H9 (cell line): Measurements from ENCODE around the gene CSNK1G1. TPM values are rescaled to one million over a fixed set of nuclear protein-coding genes. Genes with fewer than 3 reads are reported as not detected.

Source experiments
- DNase-seq: peaks from one replicate; pipeline ENCODE4 v3.0.0-alpha.2; 2017
- H2AFZ ChIP-seq: one replicate; pipeline ENCODE4 v1.6.1; 2013; ENCODE audit warnings: mild to moderate bottlenecking, low read length, control low read depth, moderate library complexity
- H2AK5ac ChIP-seq: 2 replicates; pipeline ENCODE4 v1.6.1; 2013; ENCODE audit warnings: low read length, control low read depth, mixed read lengths; ENCODE audit not compliant: insufficient read length
- H2BK120ac ChIP-seq: one replicate; pipeline ENCODE4 v1.6.1; 2013; ENCODE audit warnings: low read depth, mild to moderate bottlenecking, low read length, control low read depth, inconsistent platforms; ENCODE audit not compliant: poor library complexity, severe bottlenecking
- H2BK12ac ChIP-seq: 2 replicates; pipeline ENCODE4 v1.6.1; 2013; ENCODE audit warnings: low read length, control low read depth, mixed read lengths, low read depth; ENCODE audit not compliant: insufficient read length
- H2BK15ac ChIP-seq: 2 replicates; pipeline ENCODE4 v1.6.1; 2013; ENCODE audit warnings: low read depth, low read length, control low read depth
- H2BK20ac ChIP-seq: one replicate; pipeline ENCODE4 v1.6.1; 2013; ENCODE audit warnings: low read depth, mild to moderate bottlenecking, low read length, control low read depth, inconsistent platforms; ENCODE audit not compliant: poor library complexity, severe bottlenecking
- H2BK5ac ChIP-seq: 2 replicates; pipeline ENCODE4 v1.6.1; 2013; ENCODE audit warnings: low read length, control low read depth, mixed read lengths; ENCODE audit not compliant: insufficient read length
- H3K14ac ChIP-seq: 2 replicates; pipeline ENCODE4 v1.6.1; 2013; ENCODE audit warnings: low read length, control low read depth; ENCODE audit not compliant: insufficient read depth
- H3K18ac ChIP-seq: 2 replicates; pipeline ENCODE4 v1.6.1; 2013; ENCODE audit warnings: low read depth, mild to moderate bottlenecking, mixed read lengths, low read length, control low read depth; ENCODE audit not compliant: insufficient read length
- H3K23ac ChIP-seq: 2 replicates; pipeline ENCODE4 v1.6.1; 2013; ENCODE audit warnings: low read length, control low read depth, mixed read lengths, low read depth; ENCODE audit not compliant: insufficient read length
- H3K23me2 ChIP-seq: 2 replicates; pipeline ENCODE4 v1.6.1; 2013; ENCODE audit warnings: low read depth, mild to moderate bottlenecking, mixed read lengths, low read length, control low read depth; ENCODE audit not compliant: insufficient read length, poor library complexity, severe bottlenecking
- H3K27ac ChIP-seq: 2 replicates; pipeline ENCODE4 v1.5.1; 2013; ENCODE audit warnings: low read length, control low read depth, mixed read lengths, low read depth; ENCODE audit not compliant: insufficient read length
- H3K27me3 ChIP-seq: 2 replicates; pipeline ENCODE4 v1.6.1; 2013; ENCODE audit warnings: low read length, control low read depth, inconsistent platforms; ENCODE audit not compliant: insufficient read depth
- H3K4ac ChIP-seq: 2 replicates; pipeline ENCODE4 v1.6.1; 2013; ENCODE audit warnings: low read depth, mild to moderate bottlenecking, control low read depth, inconsistent platforms, low read length, moderate library complexity
- H3K4me1 ChIP-seq: 2 replicates; pipeline ENCODE4 v1.6.1; 2013; ENCODE audit warnings: low read length, control low read depth, inconsistent platforms; ENCODE audit not compliant: insufficient read depth
- H3K4me2 ChIP-seq: 2 replicates; pipeline ENCODE4 v1.6.1; 2013; ENCODE audit warnings: low read length, control low read depth, mixed read lengths; ENCODE audit not compliant: insufficient read length, insufficient read depth
- H3K56ac ChIP-seq: 2 replicates; pipeline ENCODE4 v1.6.1; 2013; ENCODE audit warnings: low read depth, mild to moderate bottlenecking, mixed read lengths, low read length, control low read depth; ENCODE audit not compliant: insufficient read length
- H3K79me1 ChIP-seq: 2 replicates; pipeline ENCODE4 v1.6.1; 2013; ENCODE audit warnings: low read depth, mild to moderate bottlenecking, moderate library complexity, low read length, control low read depth, inconsistent platforms; ENCODE audit not compliant: insufficient read depth, poor library complexity, severe bottlenecking
- H3K79me2 ChIP-seq: 2 replicates; pipeline ENCODE4 v1.6.1; 2013; ENCODE audit warnings: low read length, control low read depth, inconsistent platforms; ENCODE audit not compliant: insufficient read depth
- H3K9ac ChIP-seq: 2 replicates; pipeline ENCODE4 v1.6.1; 2013; ENCODE audit warnings: low read length, control low read depth, mixed read lengths; ENCODE audit not compliant: insufficient read length; ENCODE audit errors: extremely low read depth
- H3K9me3 ChIP-seq: one replicate; pipeline ENCODE4 v1.6.1; 2013; ENCODE audit warnings: low read depth, low read length, inconsistent platforms; ENCODE audit not compliant: control insufficient read depth
- H3T11ph ChIP-seq: one replicate; pipeline ENCODE4 v1.6.1; 2013; ENCODE audit warnings: mild to moderate bottlenecking, low read length, control low read depth, inconsistent platforms
- H4K20me1 ChIP-seq: one replicate; pipeline ENCODE4 v1.6.1; 2013; ENCODE audit not compliant: control insufficient read depth, insufficient read length, insufficient read depth
- H4K5ac ChIP-seq: 2 replicates; pipeline ENCODE4 v1.6.1; 2013; ENCODE audit warnings: low read depth, mild to moderate bottlenecking, mixed read lengths, low read length, control low read depth; ENCODE audit not compliant: insufficient read length
- H4K8ac ChIP-seq: replicated peaks from 2 replicates; pipeline ENCODE4 v1.6.1; 2013; ENCODE audit warnings: low read length, control low read depth, mixed read lengths, low read depth; ENCODE audit not compliant: insufficient read length
- H4K91ac ChIP-seq: 2 replicates; pipeline ENCODE4 v1.6.1; 2013; ENCODE audit warnings: low read depth, mild to moderate bottlenecking, moderate library complexity, mixed read lengths, low read length, control low read depth; ENCODE audit not compliant: insufficient read length
- H3K27ac Mint-ChIP-seq, 3 experiments: 2 replicates in 2 of 3; 3 replicates in 1 of 3; pipeline ENCODE4 v1.8.0; 2020 to 2021; ENCODE audit warnings: mixed read lengths in 3 of 3, mild to moderate bottlenecking in 1 of 3, moderate library complexity in 1 of 3
- H3K27me3 Mint-ChIP-seq: 2 replicates; pipeline ENCODE4 v1.8.0; 2021; ENCODE audit warnings: low read depth, mild to moderate bottlenecking, moderate library complexity, mixed read lengths
- H3K36me3 Mint-ChIP-seq, 3 experiments: 2 replicates in 2 of 3; 3 replicates in 1 of 3; pipeline ENCODE4 v1.8.0; 2020 to 2021; ENCODE audit warnings: low read depth in 3 of 3, mixed read lengths in 3 of 3; ENCODE audit not compliant: insufficient read depth in 1 of 3
- H3K4me1 Mint-ChIP-seq, 2 experiments: 2 replicates each; pipeline ENCODE4 v1.8.0; 2020; ENCODE audit warnings: mixed read lengths in 2 of 2
- H3K4me3 Mint-ChIP-seq, 2 experiments: 2 replicates in 1 of 2; 3 replicates in 1 of 2; pipeline ENCODE4 v1.8.0; 2020 to 2021; ENCODE audit warnings: mild to moderate bottlenecking in 2 of 2, mixed read lengths in 2 of 2, moderate library complexity in 1 of 2
- H3K9me3 Mint-ChIP-seq, 2 experiments: 2 replicates in 1 of 2; 3 replicates in 1 of 2; pipeline ENCODE4 v1.8.0; 2020; ENCODE audit warnings: mild to moderate bottlenecking in 2 of 2, mixed read lengths in 2 of 2, moderate library complexity in 1 of 2
- WGBS: extraction: QIAGEN DNeasy Blood & Tissue Kit; methylation state at CpG from one replicate; pipeline ENCODE4 v1.1.7; 2013; ENCODE audit warnings: missing lambda C conversion rate, low lambda C conversion rate, mixed read lengths; ENCODE audit not compliant: insufficient read length; ENCODE audit errors: extremely low coverage; 5-methylcytosine and 5-hydroxymethylcytosine counted together
- total RNA-seq: library from RNA; stranded (reverse); gene quantifications from 2 replicates; pipeline ENCODE4 v1.2.1, GENCODE V29; 2021
- TF ChIP-seq, protein P1 (sequence below): fragments of 200-600 bp; sonication (generic); conservative IDR thresholded peaks from 3 replicates; pipeline ENCODE4 v1.8.0; 2021; ENCODE audit warnings: antibody characterized with exemption, mild to moderate bottlenecking

Gene CSNK1G1
- total RNA-seq, 1 experiment from 2014 or later, result 17.1 TPM

DNA sequence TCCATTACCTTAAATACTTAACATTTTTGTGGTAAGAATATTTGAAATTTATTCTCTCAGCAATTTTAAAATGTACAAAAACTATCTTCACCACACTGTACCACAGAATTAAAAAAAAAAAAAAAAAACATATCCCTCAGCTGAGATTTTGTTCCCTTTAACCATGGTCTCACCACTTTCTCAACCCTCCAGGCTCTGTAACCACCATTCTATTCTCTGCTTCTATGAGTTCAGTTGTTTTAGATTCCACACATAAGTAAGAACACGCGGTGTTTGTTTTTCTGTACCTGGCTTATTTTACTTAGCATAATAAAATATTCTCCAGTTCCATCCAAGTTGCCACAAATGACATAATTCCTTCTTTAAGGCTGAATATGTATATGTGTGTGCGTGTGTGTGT, 41.5 kb downstream of the CSNK1G1 start:
- Histone ChIP-seq H3K9me3 (no peaks in the 10 kb centered on the region), H2AFZ (no peak overlapping the region), H2AK5ac (no peak overlapping the region), H4K5ac (no peak overlapping the region), H3K79me2 (no peaks in the 10 kb centered on the region), H3K23ac (no peak overlapping the region), H3K23me2 (no peaks in the 10 kb centered on the region), H2BK120ac (no peak overlapping the region), H3K4ac (no peak overlapping the region), H2BK15ac (no peak overlapping the region), H4K91ac (no peak overlapping the region), H2BK20ac (no peak overlapping the region), H3K9ac (no peak overlapping the region), H3K4me2 (no peak overlapping the region), H3K27me3 (no peaks in the 10 kb centered on the region), H3K4me1 (no peaks in the 10 kb centered on the region), H2BK12ac (no peak overlapping the region), H3K79me1 (no peaks in the 10 kb centered on the region), H3K14ac (no peak overlapping the region), H4K8ac (no peak overlapping the region), H2BK5ac (no peak overlapping the region), H3K56ac (no peak overlapping the region), H4K20me1 (no peaks in the 10 kb centered on the region), H3K18ac (no peak overlapping the region), H3K27ac (no peak overlapping the region), H3T11ph (no peak overlapping the region)
- H3K36me3 Mint-ChIP-seq, result no peaks in the 10 kb centered on the region
- TF ChIP-seq, protein P1, sequence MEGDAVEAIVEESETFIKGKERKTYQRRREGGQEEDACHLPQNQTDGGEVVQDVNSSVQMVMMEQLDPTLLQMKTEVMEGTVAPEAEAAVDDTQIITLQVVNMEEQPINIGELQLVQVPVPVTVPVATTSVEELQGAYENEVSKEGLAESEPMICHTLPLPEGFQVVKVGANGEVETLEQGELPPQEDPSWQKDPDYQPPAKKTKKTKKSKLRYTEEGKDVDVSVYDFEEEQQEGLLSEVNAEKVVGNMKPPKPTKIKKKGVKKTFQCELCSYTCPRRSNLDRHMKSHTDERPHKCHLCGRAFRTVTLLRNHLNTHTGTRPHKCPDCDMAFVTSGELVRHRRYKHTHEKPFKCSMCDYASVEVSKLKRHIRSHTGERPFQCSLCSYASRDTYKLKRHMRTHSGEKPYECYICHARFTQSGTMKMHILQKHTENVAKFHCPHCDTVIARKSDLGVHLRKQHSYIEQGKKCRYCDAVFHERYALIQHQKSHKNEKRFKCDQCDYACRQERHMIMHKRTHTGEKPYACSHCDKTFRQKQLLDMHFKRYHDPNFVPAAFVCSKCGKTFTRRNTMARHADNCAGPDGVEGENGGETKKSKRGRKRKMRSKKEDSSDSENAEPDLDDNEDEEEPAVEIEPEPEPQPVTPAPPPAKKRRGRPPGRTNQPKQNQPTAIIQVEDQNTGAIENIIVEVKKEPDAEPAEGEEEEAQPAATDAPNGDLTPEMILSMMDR, result no peak
- no peak overlapping the region for H3K4me3 Mint-ChIP-seq
- H3K27me3 Mint-ChIP-seq, result no peaks in the 10 kb centered on the region
- H3K27ac Mint-ChIP-seq, result peak overlapping the region in 1 of 3 experiments; percentile 60; a peak in 2 of 7 replicates
- no CpG with 5 or more reads among the region's 3 CpGs for WGBS
- no peak for DNase-seq
- H3K4me1 Mint-ChIP-seq, result peaks cover 15 to 18% of the 10 kb centered on the region in 2 experiments
- H3K9me3 Mint-ChIP-seq, result peaks cover 0 to 3% of the 10 kb centered on the region in 2 experiments; a peak in 2 of 5 replicates
